Measurements from ENCODE around the gene RGS2. TPM values are rescaled to one million over a fixed set of nuclear protein-coding genes. Genes with fewer than 3 reads are reported as not detected.

The RGS2 gene
- total and polyA plus RNA-seq, 9 of the 15 experiments (the other 6 are each of a cell fraction or from before 2014, with no cell fraction given): 2.5 to 5.4 (median 3.8) TPM

DNA sequence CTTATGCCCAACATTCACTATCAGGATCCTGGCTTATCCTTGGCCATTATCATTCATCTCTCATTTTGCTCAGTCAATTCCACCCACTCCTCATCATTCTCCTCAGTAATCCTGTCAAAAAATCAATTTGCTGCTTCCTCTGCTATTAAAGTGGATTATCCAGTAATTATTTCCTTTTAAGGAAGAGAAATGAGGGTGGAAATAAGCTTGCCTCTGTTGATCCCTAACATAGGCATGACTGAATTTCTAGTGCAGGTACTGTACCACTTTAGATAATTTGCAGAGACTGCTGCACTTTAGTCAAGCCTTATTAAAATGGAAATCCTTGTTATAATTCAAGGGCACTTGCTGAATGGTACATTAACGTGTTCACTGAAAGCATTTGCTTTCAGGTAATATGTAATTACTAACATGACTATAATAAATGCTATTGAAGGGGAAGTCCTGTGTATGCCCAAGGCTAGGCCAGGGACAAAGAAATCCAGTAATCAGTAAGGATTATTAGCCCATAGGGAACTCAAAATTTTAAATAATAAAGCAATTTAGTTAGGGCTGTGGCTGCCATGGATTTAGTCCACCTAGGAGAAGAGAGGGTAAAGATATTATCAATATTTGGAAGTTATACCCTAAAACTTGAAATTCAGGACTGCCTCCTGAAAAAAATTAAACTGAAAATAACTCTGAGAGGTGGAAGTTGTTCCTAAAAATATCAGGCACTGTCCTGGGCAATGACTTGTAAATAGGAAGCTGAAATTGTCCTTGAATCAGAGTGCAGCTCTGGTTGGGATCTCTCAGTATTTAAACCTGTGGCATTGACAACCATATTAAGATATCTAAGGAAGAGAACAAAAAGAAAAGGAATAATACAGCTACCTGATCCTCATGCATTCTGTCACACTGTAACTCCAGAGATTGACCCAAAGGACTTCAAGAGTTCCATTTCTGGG, 43.4 kb downstream of the RGS2 start:
- in situ Hi-C loops (cut with MboI) (no loop called here), intact Hi-C loops (cut with micrococcal nuclease) (no loop called here)
- POLR2A ChIA-PET: interaction anchor here (0.7 to 1.6 kb wide), 2 partner anchors 8 to 209 kb away, joined by 3 to 4 read pairs; no protein-coding TSS in a partner anchor
- FAIRE-seq: no peak
- H3K27me3 ChIP-seq (ENCODE audit: control insufficient read depth in 2 of 2, insufficient read depth in 2 of 2, low read length in 2 of 2): no peaks in the 10 kb centered on the region; a peak in 1 of 5 replicates
- H2AFZ ChIP-seq (ENCODE audit: low read depth, low read length): no peak overlapping the region
- no peak for DNase-seq (ENCODE audit: extremely low read depth in 1 of 4, low spot score in 3 of 4)
- BruUV-seq (replicated peaks): no TSS peak
- no peaks in the 10 kb centered on the region for H3K36me3 ChIP-seq (ENCODE audit: control insufficient read depth, insufficient read depth, low read length)
- WGBS (ENCODE audit: insufficient coverage, low coverage, missing lambda C conversion rate): 0% methylated on average over 1 of the region's 1 CpG
- no peak for ATAC-seq
- CTCF ChIA-PET (ENCODE audit: low intra/inter-chr PET ratio): no interaction called here
- H3K9ac ChIP-seq (ENCODE audit: insufficient read depth in 1 of 2, low read depth in 2 of 2, low read length in 2 of 2): no peak overlapping the region
- H3K4me3 ChIP-seq: no peak overlapping the region
- no peaks in the 10 kb centered on the region for H4K20me1 ChIP-seq (replicated peaks; ENCODE audit: control insufficient read depth, insufficient read depth, low read length)
- H3K9me1 ChIP-seq (ENCODE audit: control insufficient read depth, insufficient read depth, low read length): no peaks in the 10 kb centered on the region
- no peak overlapping the region for H3K4me2 ChIP-seq (ENCODE audit: insufficient read depth, low read length)
- no peak overlapping the region for H3K27ac ChIP-seq (ENCODE audit: extremely low read depth, low read depth, low read length)
- H3K4me1 ChIP-seq (replicated peaks in 1 of 2; ENCODE audit: control insufficient read depth in 2 of 2, insufficient read depth in 2 of 2, low read length in 2 of 2): no peaks in the 10 kb centered on the region
- no peaks in the 10 kb centered on the region for H3K79me2 ChIP-seq (ENCODE audit: control insufficient read depth, insufficient read depth, low read length)
- H3K9me3 ChIP-seq (replicated peaks; ENCODE audit: control insufficient read depth, insufficient read depth, low read depth, low read length): no peaks in the 10 kb centered on the region
- TF ChIP-seq, protein P1, sequence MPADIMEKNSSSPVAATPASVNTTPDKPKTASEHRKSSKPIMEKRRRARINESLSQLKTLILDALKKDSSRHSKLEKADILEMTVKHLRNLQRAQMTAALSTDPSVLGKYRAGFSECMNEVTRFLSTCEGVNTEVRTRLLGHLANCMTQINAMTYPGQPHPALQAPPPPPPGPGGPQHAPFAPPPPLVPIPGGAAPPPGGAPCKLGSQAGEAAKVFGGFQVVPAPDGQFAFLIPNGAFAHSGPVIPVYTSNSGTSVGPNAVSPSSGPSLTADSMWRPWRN (IDR thresholded peaks at IDR 0.05; ENCODE audit: low read depth): no peak
- no peak for TF ChIP-seq PHB (CRISPR knock-in tag; IDR thresholded peaks at IDR 0.05)
- TF ChIP-seq LCOR (CRISPR knock-in tag; IDR thresholded peaks at IDR 0.05): no peak
- TF ChIP-seq, protein P2, sequence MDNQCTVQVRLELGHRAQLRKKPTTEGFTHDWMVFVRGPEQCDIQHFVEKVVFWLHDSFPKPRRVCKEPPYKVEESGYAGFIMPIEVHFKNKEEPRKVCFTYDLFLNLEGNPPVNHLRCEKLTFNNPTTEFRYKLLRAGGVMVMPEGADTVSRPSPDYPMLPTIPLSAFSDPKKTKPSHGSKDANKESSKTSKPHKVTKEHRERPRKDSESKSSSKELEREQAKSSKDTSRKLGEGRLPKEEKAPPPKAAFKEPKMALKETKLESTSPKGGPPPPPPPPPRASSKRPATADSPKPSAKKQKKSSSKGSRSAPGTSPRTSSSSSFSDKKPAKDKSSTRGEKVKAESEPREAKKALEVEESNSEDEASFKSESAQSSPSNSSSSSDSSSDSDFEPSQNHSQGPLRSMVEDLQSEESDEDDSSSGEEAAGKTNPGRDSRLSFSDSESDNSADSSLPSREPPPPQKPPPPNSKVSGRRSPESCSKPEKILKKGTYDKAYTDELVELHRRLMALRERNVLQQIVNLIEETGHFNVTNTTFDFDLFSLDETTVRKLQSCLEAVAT (IDR thresholded peaks at IDR 0.05): no peak
- no peak for TF ChIP-seq SIN3A (IDR thresholded peaks at IDR 0.05; ENCODE audit: borderline replicate concordance in 2 of 2, control insufficient read depth in 1 of 2, low read depth in 2 of 2, low read length in 2 of 2)
- TF ChIP-seq, protein P3, sequence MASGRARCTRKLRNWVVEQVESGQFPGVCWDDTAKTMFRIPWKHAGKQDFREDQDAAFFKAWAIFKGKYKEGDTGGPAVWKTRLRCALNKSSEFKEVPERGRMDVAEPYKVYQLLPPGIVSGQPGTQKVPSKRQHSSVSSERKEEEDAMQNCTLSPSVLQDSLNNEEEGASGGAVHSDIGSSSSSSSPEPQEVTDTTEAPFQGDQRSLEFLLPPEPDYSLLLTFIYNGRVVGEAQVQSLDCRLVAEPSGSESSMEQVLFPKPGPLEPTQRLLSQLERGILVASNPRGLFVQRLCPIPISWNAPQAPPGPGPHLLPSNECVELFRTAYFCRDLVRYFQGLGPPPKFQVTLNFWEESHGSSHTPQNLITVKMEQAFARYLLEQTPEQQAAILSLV (tag; IDR thresholded peaks at IDR 0.05): no peak
